Fibroblast of skin of right biceps (primary cell): ENCODE data around the gene POLR2L.

Source experiments
- DNase-seq: peaks from one replicate; pipeline ENCODE4 v3.0.0-alpha.2; 2013

The POLR2L gene

DNA sequence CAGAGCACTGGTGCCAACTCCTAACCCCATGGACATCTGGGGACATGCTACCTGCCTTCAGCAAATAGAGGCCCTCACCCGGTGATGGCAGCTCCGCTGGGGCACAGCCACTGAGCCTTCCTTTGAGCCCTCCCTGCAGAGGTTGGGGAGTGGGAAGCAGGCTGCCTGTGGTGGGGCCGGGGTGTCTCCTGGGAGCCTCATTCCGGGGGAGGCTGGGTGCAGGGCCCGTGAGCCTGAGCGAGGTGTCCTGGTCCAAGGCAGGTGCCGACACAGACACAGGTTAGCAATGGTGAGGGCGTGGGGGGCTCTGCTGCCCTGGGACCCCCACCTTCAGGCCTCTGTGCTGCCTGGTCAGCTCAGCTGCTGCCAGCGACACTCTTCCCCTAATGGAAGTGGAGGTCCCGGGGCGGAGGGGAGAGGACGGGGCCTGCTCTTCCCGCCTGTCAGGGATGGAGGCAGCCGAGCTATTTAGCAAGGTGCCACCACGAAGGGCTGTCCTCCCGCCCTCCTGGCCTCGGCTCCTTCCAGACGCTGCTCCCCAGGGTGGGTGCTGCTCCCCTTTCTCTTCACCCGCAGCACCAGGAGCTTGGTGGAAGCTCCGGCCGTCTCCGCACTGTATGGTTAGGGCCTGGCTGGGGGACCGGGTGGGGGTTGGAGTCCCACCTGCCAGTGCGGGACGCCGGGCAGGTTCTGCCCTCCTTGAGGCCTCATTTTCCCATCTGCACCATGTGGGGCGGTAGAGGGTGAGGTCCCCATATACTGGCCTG lies 11.5 kb upstream of the POLR2L start:
- no peak for DNase-seq

DNA sequence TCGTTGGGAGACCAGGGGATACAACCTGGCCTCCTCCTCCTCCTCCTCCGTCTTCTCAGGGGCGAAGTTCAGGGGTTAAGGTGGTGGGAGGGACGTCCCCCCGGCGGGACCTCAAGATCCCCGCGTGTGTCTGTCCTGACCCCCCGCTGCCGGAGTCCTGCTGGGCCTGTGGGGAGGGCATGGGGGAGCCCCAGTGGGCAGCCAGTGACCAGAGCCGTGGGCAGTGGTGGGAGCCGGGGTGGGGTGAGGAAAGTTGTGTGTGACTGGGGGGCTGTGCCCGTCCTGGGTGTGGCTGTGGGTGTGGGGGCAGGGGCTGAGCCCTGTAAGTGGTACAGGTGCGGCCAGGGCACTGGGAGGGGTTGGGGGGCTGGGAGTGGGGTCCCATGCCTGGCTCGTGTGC lies 10.4 kb upstream of the POLR2L start:
- no peak for DNase-seq

DNA sequence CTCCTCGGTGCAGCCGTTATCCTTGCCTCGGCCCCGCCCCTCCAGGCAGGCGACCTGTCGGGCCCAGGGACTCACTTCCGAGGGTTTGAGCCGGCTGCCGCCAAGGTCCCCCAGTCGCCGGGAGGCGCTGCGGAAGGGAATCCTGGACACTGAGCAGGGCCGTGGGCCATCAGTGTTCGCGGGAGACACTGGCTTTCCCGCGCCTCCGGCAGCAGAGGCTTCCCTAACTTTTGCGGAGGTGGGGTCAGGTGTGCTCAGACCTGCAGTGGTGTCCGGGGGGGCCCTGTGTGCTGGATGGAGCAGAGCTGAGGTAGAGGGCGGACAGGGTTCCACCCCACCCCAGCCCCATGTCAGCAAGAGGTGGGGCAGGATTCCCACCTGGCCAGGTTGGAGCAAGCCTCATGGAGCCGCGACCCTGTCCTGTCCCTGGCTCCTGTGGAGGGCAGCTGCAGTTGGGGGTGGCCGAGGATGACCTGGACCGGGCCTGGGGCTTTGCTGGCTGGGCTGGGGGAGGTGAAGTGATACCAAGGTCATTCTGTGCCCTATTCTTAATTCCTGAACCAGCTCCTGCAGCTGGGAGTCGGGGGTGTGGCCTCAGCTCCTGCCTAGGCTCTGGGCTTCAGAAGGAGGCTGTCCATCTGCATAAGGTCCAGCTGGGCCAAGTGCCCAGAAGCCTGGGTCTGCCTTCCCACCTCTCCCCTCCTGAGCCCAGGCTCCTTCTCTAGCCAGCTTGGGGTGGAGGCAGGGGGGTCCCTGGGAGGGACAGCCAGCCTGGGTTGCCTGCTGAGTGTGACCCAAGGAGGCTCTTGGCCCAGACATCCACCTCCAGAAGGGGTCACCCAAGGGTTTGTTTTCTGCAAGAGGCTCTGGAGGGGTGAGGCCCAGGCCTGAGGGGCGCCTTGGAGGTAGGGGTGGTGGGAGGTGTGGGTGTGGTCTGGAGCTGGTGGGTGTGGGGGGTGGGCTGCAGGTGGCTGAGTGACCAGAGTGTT lies 8.7 kb upstream of the POLR2L start:
- DNase-seq: no peak

DNA sequence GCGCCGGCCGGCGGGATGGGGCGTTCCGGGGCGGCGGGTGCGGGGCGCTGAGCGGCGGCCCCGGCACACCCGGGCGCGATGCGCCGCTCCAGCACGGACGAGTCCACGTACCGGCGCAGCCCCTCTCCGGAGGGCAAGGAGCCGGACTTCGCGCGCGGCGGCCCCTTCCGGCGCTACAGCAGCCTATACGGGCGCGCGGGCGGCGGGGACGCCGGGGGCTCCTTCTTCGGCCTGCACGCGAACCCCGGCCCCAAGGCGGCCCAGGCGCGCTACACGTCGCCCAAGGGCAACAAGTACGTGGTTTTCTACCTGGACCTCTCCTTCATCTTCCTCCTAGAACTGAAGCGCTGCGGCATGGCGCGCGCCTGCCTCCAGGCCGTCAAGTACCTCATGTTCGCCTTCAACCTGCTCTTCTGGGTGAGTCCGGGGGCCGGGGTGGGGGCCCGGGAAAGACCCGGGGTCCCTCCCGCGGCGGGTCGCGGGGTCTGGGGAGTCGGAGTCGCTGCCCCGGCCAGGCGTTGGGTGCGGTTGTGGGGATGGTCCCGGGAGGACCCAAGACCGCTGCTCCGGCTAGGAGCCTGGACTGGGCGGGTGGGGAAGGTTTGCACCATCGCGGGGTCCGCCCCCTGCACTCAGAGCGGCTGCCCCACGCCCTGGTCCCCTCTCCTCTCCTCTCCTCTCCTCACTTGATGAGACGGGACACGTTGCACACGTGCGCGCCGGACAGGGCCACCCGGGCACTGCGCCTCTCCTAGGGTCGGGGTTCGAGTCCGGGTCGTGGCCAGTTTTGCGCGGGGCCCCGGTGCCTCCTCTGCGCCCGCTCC lies 7.8 kb upstream of the POLR2L start:
- no peak for DNase-seq

DNA sequence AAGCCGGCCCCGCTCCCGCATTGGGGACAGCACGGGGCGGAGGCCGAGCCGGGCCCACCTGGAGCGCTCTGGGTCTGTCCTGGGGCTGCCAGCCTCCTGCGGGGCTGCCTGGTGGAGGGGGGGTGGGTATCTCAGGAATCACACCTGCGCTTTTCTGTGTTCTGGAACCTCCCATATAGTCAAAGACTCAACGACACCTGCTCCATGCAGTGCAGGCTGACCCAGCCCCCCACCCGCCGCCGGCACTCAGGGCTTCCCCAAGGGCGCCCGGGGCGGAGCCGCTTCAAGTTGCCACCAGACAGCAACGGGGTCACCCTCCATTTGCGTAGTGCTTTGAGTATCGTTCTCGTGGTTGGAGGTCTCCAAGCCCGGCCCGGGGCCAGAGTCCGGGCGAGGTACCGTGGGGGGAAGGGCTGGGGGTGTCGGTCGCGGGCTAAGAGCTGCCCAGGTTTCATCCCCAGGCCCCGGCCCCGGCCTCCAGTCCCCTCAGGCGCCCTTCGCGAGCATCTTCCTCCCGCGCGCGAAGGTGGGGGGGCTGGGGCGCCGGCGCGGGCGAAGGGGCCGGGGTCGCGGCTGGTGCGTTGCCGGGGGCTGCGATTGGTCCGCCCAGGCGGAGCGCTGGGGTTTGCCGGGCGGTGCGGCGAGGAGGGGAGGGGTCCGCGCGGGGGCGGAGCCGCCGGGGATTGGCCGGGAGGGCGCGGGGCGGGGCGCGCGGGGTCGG lies 6.9 kb upstream of the POLR2L start:
- no peak for DNase-seq

DNA sequence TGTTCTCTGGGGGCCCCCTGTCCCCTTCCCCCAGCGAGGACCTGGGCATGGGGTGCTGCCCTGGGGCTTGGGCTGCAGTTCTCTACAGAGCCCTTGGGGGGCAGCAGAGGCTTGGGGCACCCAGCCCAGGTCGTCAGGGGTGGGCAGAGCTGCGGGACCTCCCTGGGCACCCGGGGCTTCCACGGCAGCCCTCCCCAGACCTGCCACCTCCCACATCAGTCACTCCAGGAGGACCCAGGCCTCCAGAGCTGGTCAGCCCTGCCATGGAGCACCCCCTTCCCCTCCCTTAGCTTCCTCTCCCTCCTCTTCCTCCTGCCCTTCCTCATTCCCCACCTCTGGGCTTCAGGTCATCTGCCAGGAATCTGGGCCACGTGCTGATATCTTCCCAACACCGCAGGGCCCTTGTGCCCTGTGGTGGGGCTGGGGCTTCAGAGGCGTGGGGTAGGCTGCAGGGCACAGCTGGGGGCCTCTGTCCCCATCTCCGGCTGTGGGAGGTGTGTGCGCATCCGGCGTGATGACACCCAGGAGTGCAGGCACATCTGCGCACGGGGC lies 6.1 kb upstream of the POLR2L start:
- DNase-seq: peak; percentile 30

DNA sequence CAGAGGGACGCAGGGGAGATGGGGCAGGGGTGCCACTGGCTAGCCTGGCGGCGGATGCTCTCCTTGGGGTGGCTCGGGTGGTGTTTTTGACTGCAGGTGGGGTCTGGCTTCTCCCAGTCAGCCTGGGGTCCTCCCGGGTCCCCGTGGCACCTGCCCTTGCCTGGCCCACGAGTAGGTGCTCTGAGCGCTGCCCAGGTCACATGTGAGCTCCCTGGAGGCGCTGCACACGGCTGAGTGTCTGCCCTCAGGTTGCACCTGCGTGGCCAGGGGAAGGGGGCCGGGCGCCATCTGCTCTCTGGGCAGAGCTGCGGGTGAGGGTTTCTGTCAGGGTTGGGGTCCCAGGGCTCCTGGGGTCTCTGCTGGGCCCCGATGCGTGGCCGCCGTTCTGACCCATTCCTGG lies 5.5 kb upstream of the POLR2L start:
- DNase-seq: no peak

DNA sequence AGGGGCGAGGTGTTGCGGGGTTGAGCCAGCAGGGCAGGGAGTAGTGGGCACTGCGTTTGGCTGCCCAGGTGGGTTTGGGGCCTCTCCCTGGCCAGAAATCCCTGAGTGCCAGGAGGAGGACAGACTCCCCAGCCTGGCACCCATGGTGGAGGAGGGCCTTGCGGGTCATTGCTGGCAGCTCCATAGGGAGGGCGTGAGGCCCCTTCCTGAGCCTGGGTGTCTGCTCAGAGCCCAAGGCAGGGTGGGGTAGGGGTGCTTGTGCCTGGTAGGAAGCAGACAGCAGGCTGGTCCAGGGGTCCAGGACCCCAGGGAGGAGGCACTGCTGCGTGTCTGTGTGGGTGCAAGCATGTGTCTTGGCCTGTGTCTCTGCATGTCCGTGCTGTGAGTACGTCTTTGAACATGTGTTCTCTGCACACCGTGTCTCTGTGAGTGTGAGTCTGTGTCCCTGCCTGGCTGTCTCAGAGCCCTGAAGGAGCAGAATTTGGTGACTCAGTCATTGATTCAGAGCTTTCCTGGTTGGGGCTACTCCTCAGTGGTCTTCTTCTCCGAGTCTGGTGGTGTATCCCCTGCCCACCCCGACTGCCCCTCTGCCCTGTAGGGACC lies 4.3 kb upstream of the POLR2L start:
- DNase-seq: peak; percentile 53

DNA sequence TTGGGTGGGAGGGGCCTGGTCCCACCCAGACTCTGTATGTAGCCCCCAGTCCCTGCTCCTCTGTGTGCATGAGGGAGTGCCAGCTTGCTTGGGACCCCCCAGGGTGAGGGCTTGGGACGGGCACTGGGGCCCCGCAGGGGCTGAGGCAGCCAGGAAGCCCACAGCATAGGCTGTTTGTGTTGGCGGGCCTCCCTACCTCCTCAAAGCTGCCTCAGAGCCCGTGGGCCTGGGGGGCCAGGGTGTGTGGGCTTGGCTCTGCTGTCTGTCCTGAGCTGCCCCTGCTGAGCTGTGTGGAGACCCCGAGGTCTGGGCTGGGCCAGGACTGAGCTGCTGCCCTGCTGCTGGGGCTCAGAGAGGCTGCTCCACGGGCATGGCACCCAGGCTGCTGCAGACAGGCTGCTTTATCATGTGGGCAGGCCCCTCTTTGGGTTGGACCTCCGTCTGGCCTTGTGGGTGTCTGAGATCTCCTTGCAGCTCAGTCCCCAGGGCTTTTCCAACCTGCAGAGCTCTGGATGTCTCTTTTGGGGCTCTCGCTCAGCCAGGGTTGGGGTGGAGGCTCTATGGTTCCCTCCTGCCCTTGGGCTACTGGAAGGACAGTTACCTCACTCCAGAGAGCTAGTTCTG lies 3.7 kb upstream of the POLR2L start:
- DNase-seq: peak; percentile 54

DNA sequence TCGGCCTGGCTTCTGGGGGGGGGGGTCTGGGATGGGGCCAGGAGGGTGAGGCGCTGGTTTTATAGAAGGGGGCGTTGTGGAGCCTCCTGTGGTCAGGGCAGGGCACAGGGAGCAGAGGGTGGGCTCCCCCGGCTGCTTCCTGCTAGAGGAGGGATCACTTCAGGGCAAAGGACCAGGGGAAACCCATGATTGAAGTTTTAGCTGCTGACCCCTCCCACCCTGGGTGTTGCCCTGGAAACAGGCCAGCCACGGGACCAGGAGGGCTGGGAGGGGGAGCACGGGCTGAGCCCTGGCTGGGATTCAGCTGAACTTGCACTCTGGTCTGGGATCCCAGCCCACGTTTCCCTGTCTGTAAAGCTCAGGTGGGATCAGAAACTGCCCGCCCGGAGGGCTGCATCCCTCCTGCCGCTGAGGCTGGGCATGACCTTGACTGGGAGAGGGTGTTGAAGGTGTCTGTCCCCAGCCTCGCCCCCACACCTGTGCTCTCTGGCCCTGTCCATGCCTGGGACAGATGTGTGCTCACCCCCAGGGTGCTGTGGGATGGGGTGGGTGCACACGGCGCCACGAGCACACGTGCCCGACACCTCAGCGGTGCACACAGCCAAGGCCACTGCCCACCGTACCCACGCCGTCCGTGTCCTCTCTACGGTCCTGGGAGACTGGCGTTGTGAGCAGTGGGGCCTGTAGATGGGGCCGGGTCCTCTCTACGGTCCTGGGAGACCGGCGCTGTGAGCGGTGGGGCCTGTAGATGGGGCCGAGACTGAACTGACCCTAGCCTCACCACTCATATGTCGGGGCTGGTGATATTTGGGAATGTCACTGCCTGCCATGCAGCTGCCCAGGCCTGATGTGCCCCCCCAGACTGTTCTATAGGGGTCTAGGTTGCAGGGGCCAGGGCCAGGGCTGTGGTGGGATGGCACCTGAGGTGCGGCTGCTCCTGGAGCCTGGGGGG lies 2.6 kb upstream of the POLR2L start:
- DNase-seq: peak; percentile 89

DNA sequence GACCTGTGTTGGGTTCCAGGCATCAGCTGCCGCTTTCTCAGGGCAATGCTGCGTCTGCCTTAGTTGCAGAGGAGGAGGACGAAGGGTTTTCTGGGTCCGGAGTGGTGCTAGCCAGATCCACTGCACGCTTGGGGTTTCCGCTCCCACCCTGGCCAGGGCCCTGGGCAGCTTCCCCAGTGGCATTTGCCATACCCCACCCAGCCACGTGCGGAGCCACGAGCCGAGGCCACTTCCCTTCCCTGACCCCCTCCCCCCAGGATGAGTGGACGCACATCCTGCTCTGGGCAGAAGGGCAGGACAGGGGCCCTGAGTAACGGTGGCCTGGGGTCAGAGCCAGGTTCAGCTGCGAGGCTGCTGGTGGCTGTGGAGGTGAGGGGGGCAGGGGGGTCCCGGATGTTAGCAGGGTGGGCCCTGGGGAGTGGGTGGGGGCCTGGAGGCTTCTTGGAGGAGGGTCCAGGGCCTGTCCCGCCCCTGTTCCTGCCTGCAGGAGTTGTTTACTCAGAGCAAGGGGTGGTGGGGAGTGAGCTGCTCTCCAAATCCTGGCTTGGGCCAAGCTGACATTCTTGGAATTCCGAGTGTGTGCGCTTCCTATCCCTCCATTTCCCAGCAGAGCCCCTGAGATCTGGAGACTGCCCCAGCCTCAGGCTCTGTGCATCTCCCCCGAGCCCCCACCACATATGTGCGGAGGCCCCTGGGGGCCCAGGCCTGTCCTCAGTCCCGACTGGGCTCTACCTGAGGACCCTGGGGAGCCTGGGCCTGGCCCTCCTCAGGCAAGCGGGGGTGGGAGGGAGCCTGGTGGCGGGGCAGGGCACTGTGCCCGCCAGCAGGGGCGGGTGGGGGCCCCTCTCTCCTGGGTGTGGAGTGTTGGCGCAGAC lies 1.7 kb upstream of the POLR2L start:
- DNase-seq: peak; percentile 97

DNA sequence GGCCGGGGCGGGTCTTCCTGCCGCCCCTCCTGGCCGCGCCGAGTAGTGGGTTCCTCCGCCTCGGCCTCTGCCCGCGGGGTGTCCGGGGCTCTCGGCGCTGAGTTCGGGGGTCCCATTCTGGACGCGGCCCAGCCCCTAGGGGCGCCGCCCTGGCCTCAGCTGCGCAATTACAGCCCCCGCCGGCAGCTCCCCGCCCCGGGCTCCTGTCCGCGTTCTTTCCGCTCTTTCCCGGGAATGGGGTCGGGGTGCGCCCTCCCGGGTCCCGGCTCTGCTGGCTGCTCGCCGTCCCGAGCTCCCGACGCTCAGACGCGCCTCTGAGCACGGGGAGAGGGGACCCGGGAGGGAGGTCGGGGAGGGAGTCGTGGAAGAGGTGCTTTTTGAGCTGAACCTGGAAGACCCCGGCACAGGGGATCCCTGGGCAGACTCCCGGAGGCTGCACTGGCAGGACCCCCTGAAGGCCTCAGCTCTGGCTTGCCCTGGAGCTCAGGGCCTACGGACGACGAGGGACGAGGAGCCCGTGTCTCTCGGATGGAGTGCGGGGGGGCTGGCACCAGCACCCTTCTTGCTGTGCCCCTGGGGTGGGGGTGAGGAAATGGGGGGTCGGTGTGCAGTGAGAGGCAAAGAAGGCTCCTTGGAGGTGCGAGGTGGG lies 881 bp upstream of the POLR2L start:
- no peak for DNase-seq

DNA sequence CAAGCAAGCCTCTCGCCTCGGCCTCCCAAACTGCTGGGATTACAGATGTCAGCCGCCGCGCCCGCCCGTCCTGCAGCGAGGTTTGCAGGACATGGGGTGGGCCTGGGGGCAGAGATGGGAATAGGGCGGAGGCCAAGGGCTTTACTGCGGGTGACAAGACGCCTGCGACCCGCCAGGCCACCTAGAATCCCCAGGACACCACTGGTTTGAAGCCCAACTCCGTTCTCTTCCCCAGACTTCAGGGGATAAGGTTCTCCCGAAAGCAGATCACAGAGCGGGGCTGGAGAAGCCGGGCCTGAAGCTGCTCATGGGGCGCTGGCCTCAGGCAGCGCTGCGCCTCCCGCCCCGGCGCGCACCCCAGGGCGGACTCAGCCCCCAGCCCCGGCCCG lies 354 bp downstream of the POLR2L start:
- DNase-seq: no peak

DNA sequence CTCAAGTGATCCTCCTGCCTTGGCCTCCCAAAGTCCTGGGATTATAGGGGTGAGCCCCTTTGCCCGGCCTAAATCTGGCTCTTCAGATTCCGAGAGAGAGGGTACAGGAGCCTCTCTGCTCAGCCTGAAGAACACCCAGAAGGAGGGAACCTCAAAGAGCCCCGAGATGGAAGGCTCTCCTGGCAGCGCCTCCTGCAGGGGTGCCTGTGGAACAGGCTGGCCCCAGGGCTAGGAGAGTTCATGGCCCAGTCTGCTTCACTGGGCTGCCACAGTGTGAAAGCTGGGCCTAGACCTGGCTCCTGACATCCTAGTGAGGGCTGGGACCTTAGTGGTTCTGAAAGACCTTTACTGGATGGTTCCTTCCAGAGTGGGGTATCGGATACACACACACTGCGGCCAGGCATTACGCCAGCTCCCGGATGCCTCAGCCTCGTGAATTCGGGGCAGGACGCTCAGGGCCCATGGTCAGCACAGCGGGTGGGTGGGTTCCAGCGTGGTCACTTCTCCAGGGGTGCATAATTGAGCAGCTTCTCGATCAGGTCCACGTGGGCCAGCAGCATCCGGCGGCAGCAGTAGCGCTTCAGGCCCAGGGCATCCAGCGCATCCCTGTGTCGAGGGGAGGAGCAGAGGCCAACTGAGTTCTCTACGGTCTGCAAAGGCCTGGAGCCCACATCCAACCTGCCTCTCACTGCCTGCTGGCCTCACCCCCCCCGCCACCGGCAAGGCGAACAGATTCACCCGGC lies 2.3 kb downstream of the POLR2L start:
- no peak for DNase-seq

DNA sequence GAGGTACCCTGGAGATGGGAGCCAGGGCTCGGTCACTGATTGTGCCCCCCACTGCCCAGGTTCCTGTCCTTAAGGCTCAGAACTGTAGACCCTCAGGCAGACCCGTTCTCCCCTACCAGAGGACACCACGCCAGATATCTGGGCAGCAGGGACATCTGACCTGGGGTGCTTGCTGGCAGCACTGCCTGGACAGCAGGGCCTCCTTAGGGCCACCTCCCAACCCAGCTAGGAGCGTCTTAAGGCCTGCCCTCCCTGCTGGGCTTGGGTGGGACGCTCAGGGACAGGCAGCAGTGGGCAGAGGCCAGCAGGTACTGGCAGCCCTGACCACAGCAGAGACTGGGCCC lies 3.1 kb downstream of the POLR2L start:
- no peak for DNase-seq

DNA sequence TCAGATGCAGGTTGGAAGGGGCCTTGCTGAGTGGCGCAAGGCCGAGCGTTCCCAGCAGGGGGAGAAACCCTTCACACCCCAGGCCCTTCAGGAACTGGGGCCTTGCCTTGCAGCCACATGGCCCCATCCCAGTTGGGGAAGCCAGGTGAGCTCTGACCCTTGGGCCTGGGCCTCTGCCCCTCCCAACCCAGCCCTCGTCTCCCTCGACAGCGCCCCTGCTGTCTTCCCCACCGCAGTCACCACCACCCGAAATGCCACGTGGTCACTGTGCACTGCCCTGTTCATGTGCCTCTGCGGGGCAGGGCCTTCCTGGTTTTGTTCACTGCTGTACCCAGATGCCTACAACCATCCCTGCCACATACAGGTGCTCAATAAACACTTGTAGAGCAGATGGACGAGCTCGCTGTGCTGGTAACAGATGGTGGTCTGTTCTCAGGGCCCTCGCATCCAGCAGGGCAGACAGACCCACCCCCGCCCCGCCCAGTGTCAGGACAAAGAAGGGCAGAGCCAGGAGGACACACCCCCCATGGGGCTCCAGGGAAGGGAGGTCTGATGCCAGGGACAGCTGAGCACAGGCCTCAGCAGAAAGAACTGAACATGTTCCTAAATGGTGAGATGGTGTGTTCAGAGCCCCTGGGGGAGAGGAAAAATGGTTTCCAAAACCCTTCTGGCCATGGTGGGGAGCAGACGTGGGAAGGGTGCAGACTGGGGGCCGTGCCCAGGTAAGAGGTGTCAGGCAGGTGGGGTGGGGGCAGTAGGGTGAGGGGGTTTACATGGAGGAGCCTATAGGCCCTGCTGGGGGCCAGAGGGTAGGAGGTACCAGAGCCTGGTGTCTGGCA lies 3.7 kb downstream of the POLR2L start:
- no peak for DNase-seq

DNA sequence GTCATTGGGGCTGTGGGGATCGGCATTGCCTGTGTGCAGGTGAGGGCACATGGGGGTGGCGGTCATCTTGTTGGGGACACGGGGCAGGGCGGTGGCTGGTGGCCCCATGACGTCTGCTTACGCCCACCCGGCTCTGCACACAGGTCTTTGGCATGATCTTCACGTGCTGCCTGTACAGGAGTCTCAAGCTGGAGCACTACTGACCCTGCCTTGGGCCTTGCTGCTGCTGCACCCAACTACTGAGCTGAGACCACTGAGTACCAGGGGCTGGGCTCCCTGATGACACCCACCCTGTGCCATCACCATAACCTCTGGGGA lies 4.4 kb downstream of the POLR2L start:
- DNase-seq: no peak
